Spleen (tissue), 7 donors: ENCODE measurements around the gene CAMK1D.

Experiments used
- POLR2A ChIP-seq, 3 donors: fragments of 450-650 bp; IDR thresholded peaks; one replicate each; pipeline ENCODE4 v1.5.1; 2017; ENCODE audit warnings: antibody characterized with exemption in 3 of 3, mild to moderate bottlenecking in 1 of 3
- TF ChIP-seq, protein P1 (sequence below), 11 experiments: fragments of 200-600 bp in 7 of 11; fragments of 450-650 bp in 4 of 11; sonication (generic) in 4 of 11; IDR thresholded peaks in 8 of 11; conservative IDR thresholded peaks in 3 of 11; 1 replicate in 7 of 11; 2 replicates in 4 of 11; pipeline versions ENCODE4 v1.4.0 to v1.8.0; 2016 to 2021; ENCODE audit warnings: antibody characterized with exemption in 11 of 11, inconsistent platforms in 4 of 11, mild to moderate bottlenecking in 1 of 11
- donor health status: DM: no; HTN: no; CAD: no; lungs with moderate emphysema.
- donor health status: DM: no; HTN: no; CAD: no.
- donor health status: DM: no; HTN: no; CAD: no.

DNA sequence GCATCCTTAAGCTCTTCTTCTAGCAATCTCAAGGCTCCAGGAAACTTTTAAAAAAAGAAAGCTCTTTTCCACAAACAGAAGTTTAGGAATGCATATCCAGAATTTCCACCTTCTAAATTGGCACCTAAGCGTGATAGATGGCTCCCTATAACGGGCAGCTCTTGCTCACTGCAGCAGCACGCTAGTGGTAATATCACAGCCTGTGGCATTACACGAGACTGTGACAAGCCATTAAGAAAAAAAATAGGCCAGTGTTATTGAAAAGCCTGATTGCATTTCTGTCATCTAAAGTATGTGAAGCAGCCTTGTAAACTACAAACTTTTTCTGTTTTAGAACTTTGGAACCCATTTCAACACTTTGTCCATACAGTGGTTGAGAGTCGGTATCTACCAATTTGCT is 263.8 kb downstream of the CAMK1D start:
- TF ChIP-seq, protein P1, sequence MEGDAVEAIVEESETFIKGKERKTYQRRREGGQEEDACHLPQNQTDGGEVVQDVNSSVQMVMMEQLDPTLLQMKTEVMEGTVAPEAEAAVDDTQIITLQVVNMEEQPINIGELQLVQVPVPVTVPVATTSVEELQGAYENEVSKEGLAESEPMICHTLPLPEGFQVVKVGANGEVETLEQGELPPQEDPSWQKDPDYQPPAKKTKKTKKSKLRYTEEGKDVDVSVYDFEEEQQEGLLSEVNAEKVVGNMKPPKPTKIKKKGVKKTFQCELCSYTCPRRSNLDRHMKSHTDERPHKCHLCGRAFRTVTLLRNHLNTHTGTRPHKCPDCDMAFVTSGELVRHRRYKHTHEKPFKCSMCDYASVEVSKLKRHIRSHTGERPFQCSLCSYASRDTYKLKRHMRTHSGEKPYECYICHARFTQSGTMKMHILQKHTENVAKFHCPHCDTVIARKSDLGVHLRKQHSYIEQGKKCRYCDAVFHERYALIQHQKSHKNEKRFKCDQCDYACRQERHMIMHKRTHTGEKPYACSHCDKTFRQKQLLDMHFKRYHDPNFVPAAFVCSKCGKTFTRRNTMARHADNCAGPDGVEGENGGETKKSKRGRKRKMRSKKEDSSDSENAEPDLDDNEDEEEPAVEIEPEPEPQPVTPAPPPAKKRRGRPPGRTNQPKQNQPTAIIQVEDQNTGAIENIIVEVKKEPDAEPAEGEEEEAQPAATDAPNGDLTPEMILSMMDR (IDR thresholded peaks at IDR 0.05 in 8 of 11, conservative IDR thresholded peaks at IDR 0.05 in 3 of 11) = no peak
- TF ChIP-seq POLR2A (IDR thresholded peaks at IDR 0.05) = no peak
